Activated CD4-positive, alpha-beta T cell treated with anti-CD3 and anti-CD28 coated beads for 4 hours (primary cell): ENCODE measurements around the gene FAM118B.
"Not testable (repeated sequence)": the region's sequence is repeated elsewhere in the genome, so short reads cannot be mapped to it uniquely, and the experiment has no call there.

Experiments
- DNase-seq, 2 donors: peaks; one replicate each; pipeline ENCODE4 v3.0.0-alpha.2; 2020

The FAM118B gene

DNA sequence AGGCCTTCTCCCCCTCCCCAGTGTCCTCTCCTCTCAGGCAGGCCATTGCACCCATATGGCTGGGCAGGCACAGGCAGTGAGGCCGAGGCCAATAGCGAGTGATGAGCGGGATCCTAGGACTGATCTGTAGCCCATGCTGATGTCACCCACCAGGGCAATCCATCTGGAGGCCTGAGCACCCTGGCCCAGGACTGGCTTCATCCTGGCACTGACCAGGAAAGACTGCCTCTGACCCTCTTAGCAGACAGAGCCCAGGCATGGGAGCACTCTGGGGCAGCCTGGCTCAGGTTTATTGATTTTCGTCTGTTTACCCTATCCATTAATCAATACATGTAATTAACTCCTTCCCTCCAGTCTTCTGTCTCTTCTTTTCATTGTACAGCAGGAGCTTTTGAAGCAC is 66.2 kb downstream of the FAM118B start:
- no peak for DNase-seq

DNA sequence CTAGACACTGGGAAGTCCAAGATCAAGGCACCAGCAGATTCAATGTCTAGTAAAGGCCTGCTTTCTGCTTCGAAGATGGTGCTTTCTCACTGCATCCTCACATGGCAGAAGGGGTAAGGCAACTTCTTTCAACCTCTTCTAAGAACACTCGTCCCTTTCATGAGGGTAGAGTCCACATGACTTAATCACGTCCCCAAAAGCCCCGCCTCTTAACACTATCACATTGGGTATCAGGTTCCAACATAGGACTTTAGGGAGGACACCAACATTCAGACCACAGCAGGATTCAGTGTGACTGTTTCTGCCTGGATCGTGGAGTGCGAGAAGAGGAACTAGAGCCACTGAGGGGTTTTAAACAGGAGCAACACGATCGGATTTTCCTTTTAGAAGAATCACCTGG is 67.6 kb downstream of the FAM118B start:
- DNase-seq, result no peak

GRCh38 chr11:126280595-126280994 is 69.0 kb downstream of the FAM118B start:
- DNase-seq, result no peak

- DNase-seq, result no peak
These were observed 69.7 kb downstream of the FAM118B start for GRCh38 chr11:126281245-126281644.

DNA sequence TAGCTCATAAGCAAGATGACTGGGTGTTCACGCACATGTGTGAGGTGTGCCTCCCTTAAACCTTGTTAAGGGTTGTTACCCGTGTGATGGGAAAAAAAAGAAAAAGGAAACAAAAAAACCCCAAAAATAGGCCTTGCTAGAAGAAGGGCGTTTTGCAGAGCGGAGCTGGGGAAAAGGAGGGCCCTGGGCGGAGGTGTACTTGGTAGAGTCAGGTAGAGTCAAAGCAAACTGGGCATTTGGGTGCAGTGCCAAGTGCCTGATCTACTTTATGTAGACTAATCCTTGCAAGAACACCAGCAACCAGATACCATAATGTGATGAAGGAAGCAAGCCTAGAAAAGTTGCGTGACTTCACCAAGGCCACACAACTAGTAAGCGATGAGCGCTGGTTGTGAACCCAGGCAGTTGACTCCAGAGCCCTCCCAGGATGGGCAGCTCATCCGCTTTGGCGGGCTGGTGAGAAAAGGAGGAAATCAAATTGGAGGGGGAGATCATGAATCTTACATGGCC is 70.1 kb downstream of the FAM118B start:
- DNase-seq, result no peak

DNA sequence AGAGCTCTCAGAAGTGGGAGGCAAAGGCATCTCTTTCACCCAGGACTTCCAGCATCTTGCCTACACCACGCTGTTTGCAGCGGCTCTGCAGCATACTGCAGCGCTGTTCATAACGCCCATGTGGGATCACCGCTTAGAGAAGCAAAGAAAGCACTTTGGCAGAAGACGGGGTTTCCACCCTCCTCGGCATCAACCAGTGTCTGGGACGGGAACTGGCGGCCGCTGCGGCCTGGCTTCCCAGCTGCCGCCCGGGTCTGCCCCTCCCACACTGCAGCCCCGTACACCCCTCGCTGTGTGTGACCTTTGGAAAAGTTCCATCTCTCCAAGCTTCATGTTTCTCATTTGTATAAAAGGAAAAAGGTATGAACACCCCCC is 70.8 kb downstream of the FAM118B start:
- DNase-seq, result peak; percentile 28 to 44

DNA sequence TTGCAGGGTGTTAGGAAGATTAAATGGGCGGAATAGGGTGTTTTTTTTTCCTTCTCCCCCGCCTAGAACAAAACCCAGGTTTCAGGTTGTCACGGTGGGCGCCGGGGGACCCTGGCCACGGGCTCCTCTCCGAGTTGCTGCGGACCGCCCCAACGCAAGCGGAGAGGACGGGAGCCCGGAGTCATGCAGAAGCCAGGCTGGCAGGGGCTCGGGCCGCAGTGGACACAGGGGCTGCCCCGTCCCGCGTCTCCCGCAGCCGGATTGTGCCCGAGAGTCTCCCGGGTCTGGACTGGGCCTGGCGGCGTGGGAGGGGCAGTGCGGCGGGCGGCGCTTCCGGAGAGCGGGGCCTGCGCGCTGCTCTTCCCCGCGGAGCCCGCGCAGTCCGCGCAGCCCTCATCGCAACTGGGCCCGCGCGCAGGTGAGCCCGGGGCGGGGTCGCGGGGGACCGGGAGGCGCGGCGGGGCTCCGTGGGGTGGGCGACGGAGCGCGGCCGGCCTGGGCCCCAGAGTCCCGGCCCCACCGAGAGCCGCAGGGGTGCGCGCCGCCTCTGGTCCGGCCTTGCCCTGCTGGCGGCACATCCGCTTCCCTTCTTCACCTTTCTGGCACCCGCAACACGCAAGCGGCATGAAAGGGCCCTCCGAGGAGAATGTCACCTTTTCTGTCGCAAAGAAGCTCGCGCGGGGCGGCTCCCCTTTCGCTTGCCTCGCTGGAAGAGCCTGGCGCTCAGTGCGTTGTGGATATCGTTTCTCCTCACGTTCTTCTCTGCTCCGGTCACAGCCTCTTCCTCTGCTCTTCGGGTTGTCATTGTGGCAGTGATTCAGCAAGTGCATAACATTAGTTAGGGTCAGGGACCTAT is 71.4 kb downstream of the FAM118B start, which contains the start of gene TIRAP:
Gene TIRAP (plus strand): TSS at position 358 of the 856 bp plus-strand sequence. CDS start 7,802 bp downstream, outside the sequence.
- DNase-seq, result peak; percentile 36 to 51

- peak; percentile 85 to 89 for DNase-seq
These were observed 73.2 kb downstream of the FAM118B start for GRCh38 chr11:126284829-126285228.

- DNase-seq, result no peak
These were observed 76.7 kb downstream of the FAM118B start for GRCh38 chr11:126288237-126288636.

DNA sequence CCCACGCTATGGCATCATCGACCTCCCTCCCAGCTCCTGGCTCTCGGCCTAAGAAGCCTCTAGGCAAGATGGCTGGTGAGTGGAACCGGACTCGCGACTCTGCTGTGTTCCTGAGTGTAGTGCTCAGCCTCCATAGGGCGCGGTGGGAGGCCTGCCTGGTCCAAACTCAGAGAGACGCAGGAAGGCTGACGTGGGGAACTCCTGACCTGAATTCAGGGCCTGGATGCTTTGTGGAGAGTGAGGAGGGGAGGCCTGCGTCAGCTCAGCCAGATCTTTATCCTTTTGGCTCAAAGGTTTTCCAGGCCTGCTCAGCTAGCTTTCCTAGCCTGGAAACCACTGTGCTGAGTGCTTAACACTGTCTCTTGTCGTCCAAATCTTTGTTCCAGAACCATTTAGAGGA is 79.3 kb downstream of the FAM118B start:
- no peak for DNase-seq

DNA sequence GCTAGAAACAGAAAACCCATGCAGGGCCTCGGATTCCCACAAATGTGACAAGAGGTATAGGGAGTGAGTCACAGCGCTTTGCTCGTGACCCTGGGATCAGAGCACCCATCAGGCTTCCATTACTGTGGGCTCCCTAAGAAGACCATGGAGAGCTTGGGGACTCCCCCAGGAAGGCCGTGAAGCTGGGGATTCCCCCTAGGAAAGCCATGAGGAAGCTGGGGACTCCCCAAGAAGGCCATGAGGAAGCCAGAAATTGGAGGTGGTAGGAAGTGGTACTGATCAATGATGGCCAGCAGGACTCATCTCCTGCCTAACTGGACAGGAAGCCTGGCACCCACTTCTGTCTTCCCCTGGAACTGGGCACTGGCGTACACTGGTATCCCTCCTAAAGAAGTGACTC is 82.1 kb downstream of the FAM118B start:
- no peak for DNase-seq

DNA sequence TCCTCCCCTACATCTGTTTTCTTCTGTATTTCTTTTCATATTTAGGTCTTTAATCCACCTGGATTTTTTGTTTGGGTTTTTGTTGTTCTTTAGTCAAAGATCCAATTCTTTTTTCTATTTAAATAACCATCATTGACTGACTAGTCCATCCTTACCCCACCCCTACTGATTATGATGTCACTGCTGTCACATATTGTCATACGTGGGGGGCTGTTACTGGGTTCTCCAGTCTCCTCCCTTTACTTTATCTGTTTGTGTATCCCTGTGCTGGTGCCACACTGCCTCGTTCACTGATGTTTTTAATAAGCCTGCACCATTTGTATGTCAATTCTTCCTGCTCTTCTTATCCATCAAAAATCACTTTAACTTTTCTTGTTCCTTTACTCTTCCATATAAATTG is 85.4 kb downstream of the FAM118B start:
- DNase-seq, result no peak

- DNase-seq, result peak; percentile 81 to 83
These were observed 92.3 kb downstream of the FAM118B start, which contains the start of gene DCPS for GRCh38 chr11:126303623-126304456. Gene DCPS (plus strand): TSS chr11:126304060. CDS start chr11:126304081, 21 bp downstream.

- no peak for DNase-seq
These were observed 93.0 kb downstream of the FAM118B start for GRCh38 chr11:126304457-126305075.

DNA sequence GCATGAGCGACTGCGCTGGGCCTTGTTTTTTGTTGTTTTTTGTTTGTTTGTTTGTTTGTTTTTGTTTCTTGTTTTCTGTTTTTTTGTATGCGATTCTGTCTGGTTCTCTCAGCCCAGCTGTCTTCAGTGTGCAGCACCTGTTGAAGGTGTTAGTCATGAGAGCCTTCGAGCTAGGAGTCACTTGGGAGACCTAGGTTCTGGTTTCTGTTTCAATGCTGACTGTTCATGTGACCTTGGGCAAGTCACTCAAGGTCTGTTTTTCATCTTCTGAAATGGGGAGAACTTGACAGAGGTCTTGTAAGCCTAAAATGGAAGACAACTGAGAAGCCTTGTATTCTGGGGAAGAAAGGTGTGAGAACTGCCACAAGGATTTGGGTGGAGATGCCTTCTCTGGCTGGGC is 94.1 kb downstream of the FAM118B start:
- DNase-seq, result no peak

DNA sequence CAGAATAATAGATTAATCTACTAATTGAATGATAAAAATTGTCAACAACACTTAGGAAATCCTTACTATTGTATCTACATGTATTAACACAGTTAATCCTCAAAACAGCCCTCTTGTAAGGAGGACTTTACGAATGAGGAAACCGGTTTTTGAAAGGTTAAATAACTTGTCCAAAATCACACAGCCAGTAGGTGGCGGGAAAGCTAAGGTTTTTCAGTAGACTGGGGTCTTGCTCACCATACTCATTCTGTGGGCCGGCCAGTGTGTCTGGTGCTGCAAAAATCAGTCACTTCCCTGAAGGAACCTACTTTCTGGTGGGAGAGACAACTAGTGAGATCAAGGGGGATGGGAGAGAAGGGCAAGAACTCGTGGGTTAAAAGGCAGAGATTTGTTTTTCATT is 96.1 kb downstream of the FAM118B start:
- no peak for DNase-seq

GRCh38 chr11:126308271-126308671 is 96.7 kb downstream of the FAM118B start:
- no peak for DNase-seq

GRCh38 chr11:126308771-126309170 is 97.2 kb downstream of the FAM118B start:
- not testable (repeated sequence) for DNase-seq

DNA sequence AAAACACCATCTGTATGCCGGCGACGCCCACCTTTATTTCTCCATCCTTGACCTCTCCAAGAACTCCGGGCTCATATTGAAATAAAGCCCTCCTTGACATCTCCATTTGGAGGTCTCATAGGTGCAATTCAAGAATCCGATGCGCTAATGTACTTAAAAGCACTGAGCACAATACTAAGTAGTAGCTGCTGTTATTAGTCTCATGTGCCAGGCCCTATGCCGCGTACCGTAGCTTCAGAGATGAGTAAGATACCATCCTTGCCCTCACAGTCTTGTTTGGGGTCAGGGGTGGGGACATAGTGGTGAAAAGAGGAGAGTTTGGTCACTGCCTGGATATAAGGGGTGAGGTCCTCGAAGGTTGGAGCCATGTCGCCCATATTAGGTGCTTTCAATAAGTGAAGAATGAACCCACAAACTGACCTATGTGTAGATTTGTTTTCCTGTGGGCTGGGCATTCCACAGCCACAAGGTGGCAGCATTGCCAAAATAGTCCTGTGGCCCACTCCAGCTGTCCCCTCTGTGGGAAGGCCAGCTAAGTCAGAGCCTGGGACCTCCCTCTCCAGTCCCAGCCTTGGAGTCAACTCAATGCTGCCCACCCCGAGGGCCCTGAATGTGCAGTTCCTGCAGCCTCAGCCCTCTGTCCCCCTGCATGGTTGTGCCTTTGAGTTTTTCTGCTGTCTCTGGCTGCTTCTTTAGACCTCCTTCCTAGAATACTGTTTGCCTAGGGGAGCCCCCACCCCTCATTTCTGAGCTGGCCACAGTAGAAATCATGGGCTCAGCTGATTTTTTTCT is 98.8 kb downstream of the FAM118B start:
- DNase-seq, result peak; percentile 36 to 54

- DNase-seq, result no peak
These were observed 99.4 kb downstream of the FAM118B start for GRCh38 chr11:126310992-126311310.

DNA sequence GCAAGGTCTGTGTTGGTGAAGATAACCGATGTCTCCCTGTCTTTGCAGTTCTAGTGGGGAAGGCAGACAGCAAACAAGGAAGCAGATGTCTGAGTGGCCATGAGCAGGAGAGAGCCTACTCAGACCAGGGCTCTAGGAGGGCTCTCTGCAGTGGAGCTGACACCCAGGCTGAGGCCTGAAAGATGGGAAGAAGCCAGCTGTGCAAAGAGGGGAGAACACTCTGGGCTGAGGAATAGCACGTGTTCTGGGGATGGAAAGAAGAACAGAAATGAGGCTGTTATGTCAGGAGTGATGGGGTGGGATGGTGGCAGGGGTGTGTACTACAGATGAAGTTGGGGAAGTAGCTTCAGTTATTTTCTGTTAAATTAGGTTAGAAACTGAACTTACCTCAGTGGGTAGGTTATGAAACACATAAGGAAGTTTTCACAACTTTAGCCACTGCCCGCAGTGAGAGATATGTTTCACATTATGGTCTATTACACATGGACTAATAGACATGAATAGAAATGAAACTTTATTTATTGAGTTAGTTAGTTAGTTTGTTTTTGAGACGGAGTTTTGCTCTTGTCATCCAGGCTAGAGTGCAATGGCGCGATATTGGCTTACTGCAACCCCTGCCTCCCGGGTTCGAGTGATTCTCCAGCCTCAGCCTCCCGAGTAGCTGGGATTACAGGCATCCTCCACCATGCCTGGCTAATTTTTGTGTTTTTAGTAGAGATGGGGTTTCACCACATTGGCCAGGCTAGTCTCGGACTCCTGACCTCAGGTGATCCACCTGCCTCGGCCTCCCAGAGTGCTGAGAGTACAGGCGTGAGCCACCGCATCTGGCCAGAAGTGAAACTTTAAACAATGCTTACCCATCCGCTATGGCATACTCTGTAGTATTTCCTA is 100.1 kb downstream of the FAM118B start:
- DNase-seq, result no peak
